GM21723 (cell line): ENCODE measurements around the gene PLPP6.

Experiments
- ATAC-seq: cut with Tn5 transposase; IDR thresholded peaks from one replicate; pipeline ENCODE4 v1.9.1; 2021; ENCODE audit warnings: mild to moderate bottlenecking, moderate library complexity; ENCODE audit not compliant: unreplicated experiment

Gene PLPP6

GRCh38 chr9:4661611-4662010, 483 bp upstream of the PLPP6 start:
- no peak for ATAC-seq

- ATAC-seq, result no peak
Observed at GRCh38 chr9:4662989-4663792, 1.1 kb downstream of the PLPP6 start.

- ATAC-seq, result no peak
Observed at GRCh38 chr9:4663956-4664355, 1.9 kb downstream of the PLPP6 start.

- ATAC-seq, result no peak
Observed at GRCh38 chr9:4665357-4665756, 3.3 kb downstream of the PLPP6 start.

GRCh38 chr9:4666042-4666699, 4.1 kb downstream of the PLPP6 start, which contains the start of gene SPATA6L:
Gene SPATA6L (minus strand): TSS chr9:4666480. CDS start chr9:4666250, 230 bp downstream.
- ATAC-seq, result no peak

- no peak for ATAC-seq
Observed at GRCh38 chr9:4667681-4668080, 5.6 kb downstream of the PLPP6 start.

GRCh38 chr9:4668604-4669003, 6.5 kb downstream of the PLPP6 start:
- no peak for ATAC-seq

- no peak for ATAC-seq
Observed at GRCh38 chr9:4669890-4670289, 7.8 kb downstream of the PLPP6 start.

- no peak for ATAC-seq
Observed at GRCh38 chr9:4670591-4670990, 8.5 kb downstream of the PLPP6 start.

- ATAC-seq, result no peak
Observed at GRCh38 chr9:4671737-4672136, 9.6 kb downstream of the PLPP6 start.

GRCh38 chr9:4674783-4675182, 12.7 kb downstream of the PLPP6 start:
- ATAC-seq, result no peak

- no peak for ATAC-seq
Observed at GRCh38 chr9:4677392-4677791, 15.3 kb downstream of the PLPP6 start.

GRCh38 chr9:4678679-4679267, 16.7 kb downstream of the PLPP6 start:
- peak; percentile 18 for ATAC-seq

- ATAC-seq, result peak; percentile 95
Observed at GRCh38 chr9:4679268-4680172, 17.4 kb downstream of the PLPP6 start, which contains the start of gene CDC37L1. Gene CDC37L1 (plus strand): TSS chr9:4679569. CDS start chr9:4679768, 199 bp downstream.

GRCh38 chr9:4680173-4680525, 18.1 kb downstream of the PLPP6 start:
- ATAC-seq, result no peak

GRCh38 chr9:4680750-4681149, 18.7 kb downstream of the PLPP6 start:
- no peak for ATAC-seq

GRCh38 chr9:4684820-4685219, 22.7 kb downstream of the PLPP6 start:
- no peak for ATAC-seq

GRCh38 chr9:4686112-4686511, 24.0 kb downstream of the PLPP6 start:
- ATAC-seq, result no peak

- no peak for ATAC-seq
Observed at GRCh38 chr9:4686584-4686983, 24.5 kb downstream of the PLPP6 start.

- no peak for ATAC-seq
Observed at GRCh38 chr9:4689021-4689420, 26.9 kb downstream of the PLPP6 start.

- ATAC-seq, result peak; percentile 68
Observed at GRCh38 chr9:4689687-4690104, 27.6 kb downstream of the PLPP6 start.
